Activated naive CD8-positive, alpha-beta T cell treated with anti-CD3 and anti-CD28 coated beads, Interleukin-2, amount 50 U/mL, for 24 hours (primary cell): Measurements from ENCODE around the gene STX16.
A peak's percentile ranks its signal among the peaks of the same experiment; 100 is the strongest.

Source experiments
- ATAC-seq: fragments of 150-1000 bp; cut with Tn5 transposase; one replicate; pipeline ENCODE4 v1.10.0; 2021
- DNase-seq: peaks from one replicate; pipeline ENCODE4 v3.0.0; 2021
- H3K27ac Mint-ChIP-seq: one replicate; pipeline ENCODE4 v1.8.0; 2021; ENCODE audit warnings: mild to moderate bottlenecking, mixed read lengths
- H3K27me3 Mint-ChIP-seq: one replicate; pipeline ENCODE4 v1.8.0; 2021; ENCODE audit warnings: mixed read lengths
- H3K36me3 Mint-ChIP-seq: one replicate; pipeline ENCODE4 v1.8.0; 2021; ENCODE audit warnings: low read depth, mixed read lengths
- H3K4me1 Mint-ChIP-seq: one replicate; pipeline ENCODE4 v1.8.0; 2021; ENCODE audit warnings: mixed read lengths
- H3K4me3 Mint-ChIP-seq: one replicate; pipeline ENCODE4 v1.8.0; 2021; ENCODE audit warnings: mild to moderate bottlenecking, moderate library complexity, mixed read lengths
- H3K9me3 Mint-ChIP-seq: one replicate; pipeline ENCODE4 v1.8.0; 2021; ENCODE audit warnings: mixed read lengths

The STX16 gene

DNA sequence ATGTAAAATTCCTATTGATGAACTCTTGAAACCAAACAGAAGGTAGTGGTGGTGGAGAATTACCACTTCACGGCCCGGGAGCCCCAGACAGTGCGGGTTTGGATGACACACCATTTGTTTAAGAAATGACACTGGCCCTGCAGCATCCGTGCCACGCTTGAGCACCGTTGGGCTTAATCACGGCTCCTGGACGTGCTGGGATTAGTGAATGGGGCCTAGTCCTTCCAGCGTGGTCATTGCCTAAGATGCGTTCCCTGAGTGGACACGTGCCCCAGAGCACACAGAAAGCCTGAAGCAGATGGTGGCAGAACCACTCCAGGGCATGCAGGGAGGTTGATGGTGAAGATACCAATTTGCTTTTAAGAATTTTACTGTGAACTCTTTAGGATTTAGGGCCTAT, 14.5 kb downstream of the STX16 start:
- Mint-ChIP-seq H3K27ac (no peak overlapping the region), H3K27me3 (no peaks in the 10 kb centered on the region), H3K9me3 (no peaks in the 10 kb centered on the region), H3K36me3 (peaks cover 47% of the 10 kb centered on the region), H3K4me3 (no peak overlapping the region), H3K4me1 (peaks cover 57% of the 10 kb centered on the region)
- DNase-seq, result no peak
- no peak for ATAC-seq

DNA sequence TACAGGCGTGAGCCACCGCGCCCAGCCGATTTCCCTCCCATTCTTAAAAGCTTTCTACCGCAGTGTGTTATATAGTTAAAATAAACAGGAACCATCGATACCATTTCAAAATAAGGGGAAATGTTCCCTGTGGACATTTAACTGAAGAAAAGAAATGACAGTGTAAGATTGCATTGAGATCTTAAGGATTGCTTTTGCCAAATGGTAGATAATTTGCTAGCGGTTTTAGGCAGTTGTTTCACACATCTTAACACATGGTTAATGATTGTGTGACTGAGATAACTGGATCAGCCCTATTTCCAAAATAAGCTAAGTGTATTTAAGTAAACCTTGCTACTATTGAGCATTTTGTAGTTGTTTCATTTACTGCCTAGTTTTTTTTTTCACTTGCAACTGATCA, 15.6 kb downstream of the STX16 start:
- Mint-ChIP-seq H3K27me3 (no peaks in the 10 kb centered on the region), H3K9me3 (no peaks in the 10 kb centered on the region), H3K27ac (no peak overlapping the region), H3K4me3 (no peak overlapping the region), H3K36me3 (peaks cover 42% of the 10 kb centered on the region), H3K4me1 (peaks cover 47% of the 10 kb centered on the region)
- ATAC-seq (no peak), DNase-seq (no peak)

DNA sequence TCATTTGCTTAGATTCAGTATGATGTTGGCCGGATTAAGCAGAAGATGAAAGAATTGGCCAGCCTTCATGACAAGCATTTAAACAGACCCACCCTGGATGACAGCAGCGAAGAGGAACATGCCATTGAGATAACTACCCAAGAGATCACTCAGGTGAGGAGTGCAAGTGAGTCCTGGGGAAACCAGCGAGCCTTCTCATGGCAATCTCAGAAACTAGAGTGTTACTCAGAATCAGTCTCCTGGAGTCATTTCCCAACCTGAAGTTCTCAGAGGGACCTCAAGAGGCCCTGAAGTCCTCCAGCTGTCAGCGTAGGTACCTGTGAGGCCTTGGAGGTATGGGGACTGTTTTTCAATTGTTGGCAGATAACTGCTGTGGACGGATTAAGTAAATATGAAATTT, 16.9 kb downstream of the STX16 start:
- H3K4me3 Mint-ChIP-seq, result no peak overlapping the region
- H3K27ac Mint-ChIP-seq, result peak overlapping the region; percentile 29
- no peak for DNase-seq
- peaks cover 40% of the 10 kb centered on the region for H3K4me1 Mint-ChIP-seq
- H3K9me3 Mint-ChIP-seq, result no peaks in the 10 kb centered on the region
- no peak for ATAC-seq
- H3K27me3 Mint-ChIP-seq, result no peaks in the 10 kb centered on the region
- H3K36me3 Mint-ChIP-seq, result peaks cover 35% of the 10 kb centered on the region

DNA sequence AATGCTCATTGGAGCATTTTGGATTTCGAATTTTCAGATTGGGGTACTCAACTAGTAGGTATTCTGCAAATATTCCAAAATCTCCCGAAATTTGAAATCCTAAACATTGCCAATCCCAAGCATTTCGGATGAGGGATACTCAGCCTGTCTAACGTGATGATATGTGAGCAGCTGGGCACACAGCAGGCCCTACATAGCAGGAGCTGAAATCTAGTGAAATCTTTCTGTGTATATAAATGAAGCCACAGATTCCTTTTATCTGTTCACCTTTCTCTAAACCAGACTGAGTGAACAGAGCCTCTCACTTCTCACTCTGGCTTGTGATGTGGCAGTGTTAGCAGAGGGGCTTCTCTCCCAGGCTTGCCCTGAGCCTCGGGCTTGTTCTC, 17.8 kb downstream of the STX16 start:
- no peak overlapping the region for H3K27ac Mint-ChIP-seq
- DNase-seq (no peak), ATAC-seq (no peak)
- H3K4me1 Mint-ChIP-seq, result peaks cover 33% of the 10 kb centered on the region
- H3K9me3 Mint-ChIP-seq, result no peaks in the 10 kb centered on the region
- peaks cover 28% of the 10 kb centered on the region for H3K36me3 Mint-ChIP-seq
- no peaks in the 10 kb centered on the region for H3K27me3 Mint-ChIP-seq
- H3K4me3 Mint-ChIP-seq, result no peak overlapping the region

DNA sequence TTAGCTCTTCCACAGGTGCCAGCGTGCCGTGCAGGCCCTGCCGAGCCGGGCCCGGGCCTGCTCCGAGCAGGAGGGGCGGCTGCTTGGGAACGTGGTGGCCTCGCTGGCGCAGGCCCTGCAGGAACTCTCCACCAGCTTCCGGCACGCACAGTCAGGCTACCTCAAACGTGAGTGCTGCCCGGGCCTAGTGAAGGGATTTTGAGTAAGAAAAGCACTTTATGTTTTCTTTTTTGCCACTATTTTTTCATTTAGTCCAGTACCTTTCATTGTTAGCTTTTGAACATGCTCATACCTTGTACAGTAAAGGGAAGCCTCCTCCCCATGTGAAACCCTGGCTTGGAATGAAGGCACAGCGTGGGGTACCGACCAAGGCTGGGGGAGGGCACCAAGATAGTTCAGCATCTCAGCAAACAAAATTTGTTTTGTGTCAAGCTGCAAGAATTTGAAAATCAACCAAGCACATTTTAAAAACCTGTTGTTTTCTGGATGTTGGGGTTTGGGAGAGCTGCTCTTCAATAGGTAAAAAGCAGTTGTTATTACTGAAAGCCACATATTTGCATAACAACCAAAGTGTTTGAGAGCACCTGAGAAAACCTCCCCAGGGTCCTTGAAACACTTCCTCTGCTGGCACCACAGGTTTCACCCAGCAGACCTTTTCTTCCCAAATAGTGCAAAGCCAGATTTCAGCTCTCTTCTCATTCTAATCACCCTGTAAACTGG, 18.4 kb downstream of the STX16 start:
- no peak overlapping the region for H3K4me3 Mint-ChIP-seq
- no peaks in the 10 kb centered on the region for H3K27me3 Mint-ChIP-seq
- no peaks in the 10 kb centered on the region for H3K9me3 Mint-ChIP-seq
- DNase-seq, result no peak
- H3K36me3 Mint-ChIP-seq, result peaks cover 31% of the 10 kb centered on the region
- peaks cover 29% of the 10 kb centered on the region for H3K4me1 Mint-ChIP-seq
- no peak for ATAC-seq
- H3K27ac Mint-ChIP-seq, result no peak overlapping the region

DNA sequence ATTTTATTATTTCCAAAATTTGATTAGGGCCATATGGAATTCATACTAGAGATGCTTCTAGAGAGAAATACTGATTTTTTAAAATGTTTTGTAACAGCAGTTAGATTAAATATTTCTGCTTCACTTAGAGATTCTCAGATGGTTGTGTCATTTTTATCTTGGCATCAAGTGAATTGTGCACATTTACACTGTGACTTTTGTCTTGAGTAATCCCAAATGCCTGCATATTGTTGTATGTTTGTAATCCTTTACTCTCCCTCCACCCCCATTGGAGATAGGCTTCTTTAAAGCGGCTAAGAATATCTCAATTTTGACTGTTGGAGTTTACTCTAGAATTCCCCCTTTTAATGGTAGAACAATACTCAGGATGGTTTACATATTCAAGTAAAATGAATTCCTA, 19.0 kb downstream of the STX16 start:
- H3K9me3 Mint-ChIP-seq, result no peaks in the 10 kb centered on the region
- H3K27ac Mint-ChIP-seq, result no peak overlapping the region
- no peaks in the 10 kb centered on the region for H3K27me3 Mint-ChIP-seq
- ATAC-seq, result no peak
- H3K4me1 Mint-ChIP-seq, result peaks cover 22% of the 10 kb centered on the region
- H3K4me3 Mint-ChIP-seq, result no peak overlapping the region
- no peak for DNase-seq
- peaks cover 36% of the 10 kb centered on the region for H3K36me3 Mint-ChIP-seq

DNA sequence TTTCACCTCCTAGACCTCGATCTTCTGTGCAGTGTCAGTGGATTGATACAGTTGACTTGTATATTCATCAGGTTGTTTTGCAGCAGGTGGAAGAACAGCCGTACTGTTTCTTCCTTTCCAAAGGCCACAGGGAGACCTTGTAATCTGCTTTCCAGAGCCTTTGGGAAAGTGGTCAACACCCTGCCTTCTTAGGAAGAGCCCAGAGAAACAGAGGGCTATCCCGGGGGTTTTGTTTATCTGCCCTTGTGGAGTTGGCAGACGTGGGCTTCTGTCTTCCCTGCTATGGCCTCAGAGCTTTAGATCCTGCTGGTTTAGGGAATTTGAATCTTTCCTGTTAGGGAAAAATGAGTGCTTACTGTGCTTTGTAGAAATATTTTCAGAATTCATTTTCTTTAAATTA, 19.6 kb downstream of the STX16 start:
- DNase-seq (no peak), ATAC-seq (no peak)
- Mint-ChIP-seq H3K9me3 (no peaks in the 10 kb centered on the region), H3K27me3 (no peaks in the 10 kb centered on the region), H3K36me3 (peaks cover 40% of the 10 kb centered on the region), H3K4me3 (no peak overlapping the region), H3K27ac (no peak overlapping the region), H3K4me1 (peaks cover 16% of the 10 kb centered on the region)

DNA sequence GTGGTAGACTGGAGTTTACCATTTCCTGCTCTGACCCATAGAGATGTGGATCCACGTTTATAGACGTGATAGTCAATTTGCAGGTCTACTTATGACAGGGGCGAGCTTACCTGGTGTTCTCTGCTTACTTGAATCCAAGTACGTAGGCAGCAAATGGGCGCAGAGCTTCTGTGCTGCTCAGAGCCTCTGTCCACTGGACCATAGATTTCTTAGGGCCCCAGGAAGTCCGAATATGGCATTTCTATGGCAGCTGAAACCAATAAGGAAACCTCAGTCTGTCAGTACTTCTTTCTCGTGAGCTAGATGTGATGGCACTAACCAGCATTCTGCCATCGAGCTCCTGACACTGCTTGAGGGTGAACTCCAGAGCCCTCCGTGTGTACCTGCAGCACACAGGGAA, 22.0 kb downstream of the STX16 start:
- Mint-ChIP-seq H3K36me3 (peaks cover 41% of the 10 kb centered on the region), H3K4me3 (no peak overlapping the region), H3K4me1 (peaks cover 5% of the 10 kb centered on the region), H3K27me3 (no peaks in the 10 kb centered on the region), H3K9me3 (no peaks in the 10 kb centered on the region), H3K27ac (no peak overlapping the region)
- ATAC-seq, result no peak
- DNase-seq, result no peak

DNA sequence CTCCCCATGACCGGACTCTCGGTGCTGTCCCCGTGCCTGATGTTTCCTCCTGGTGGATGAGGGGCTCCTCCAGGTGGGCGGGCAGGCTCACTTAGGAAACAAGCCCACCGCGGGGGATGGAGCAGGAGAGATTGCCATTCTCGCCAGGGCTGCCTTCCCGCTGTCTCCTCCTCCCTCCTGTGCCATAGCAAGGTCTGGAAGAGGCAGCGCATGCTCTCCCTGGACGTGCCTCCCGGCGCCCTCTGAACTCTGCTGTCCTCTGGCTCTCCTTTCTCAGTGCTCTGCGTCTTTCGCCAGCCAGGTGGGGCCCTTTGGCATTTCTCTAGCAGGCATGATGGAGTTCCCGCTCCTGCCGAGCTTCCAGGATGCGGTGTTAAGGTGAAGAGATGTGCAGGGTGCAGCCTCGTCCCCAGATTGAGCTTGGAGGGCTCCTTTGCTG, 24.1 kb downstream of the STX16 start:
- Mint-ChIP-seq H3K4me3 (no peak overlapping the region), H3K27ac (no peak overlapping the region), H3K4me1 (no peaks in the 10 kb centered on the region), H3K27me3 (no peaks in the 10 kb centered on the region), H3K36me3 (peaks cover 46% of the 10 kb centered on the region), H3K9me3 (no peaks in the 10 kb centered on the region)
- ATAC-seq (no peak), DNase-seq (no peak)

DNA sequence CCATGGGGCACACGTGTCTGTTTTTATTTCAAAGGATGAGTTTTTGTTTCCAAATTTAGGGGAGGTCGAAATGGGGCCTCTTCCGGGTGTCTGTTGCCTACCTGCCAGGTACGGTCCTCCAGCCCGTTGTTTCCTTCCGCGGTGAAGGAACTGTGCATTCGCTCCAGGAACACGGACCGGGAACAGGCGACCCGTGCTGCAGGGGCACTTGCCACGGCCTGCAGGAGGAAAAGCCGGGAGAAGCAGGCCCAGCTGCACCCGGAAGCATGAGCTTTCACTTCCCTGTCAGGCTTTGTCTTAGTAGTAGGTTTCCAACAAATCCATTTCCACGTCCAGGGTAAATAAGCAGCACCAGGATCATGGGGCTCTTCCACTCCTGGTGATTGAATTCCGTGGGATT, 24.6 kb downstream of the STX16 start:
- Mint-ChIP-seq H3K4me3 (no peak overlapping the region), H3K4me1 (no peaks in the 10 kb centered on the region), H3K27ac (no peak overlapping the region), H3K27me3 (no peaks in the 10 kb centered on the region), H3K9me3 (no peaks in the 10 kb centered on the region), H3K36me3 (peaks cover 42% of the 10 kb centered on the region)
- no peak for ATAC-seq
- no peak for DNase-seq

DNA sequence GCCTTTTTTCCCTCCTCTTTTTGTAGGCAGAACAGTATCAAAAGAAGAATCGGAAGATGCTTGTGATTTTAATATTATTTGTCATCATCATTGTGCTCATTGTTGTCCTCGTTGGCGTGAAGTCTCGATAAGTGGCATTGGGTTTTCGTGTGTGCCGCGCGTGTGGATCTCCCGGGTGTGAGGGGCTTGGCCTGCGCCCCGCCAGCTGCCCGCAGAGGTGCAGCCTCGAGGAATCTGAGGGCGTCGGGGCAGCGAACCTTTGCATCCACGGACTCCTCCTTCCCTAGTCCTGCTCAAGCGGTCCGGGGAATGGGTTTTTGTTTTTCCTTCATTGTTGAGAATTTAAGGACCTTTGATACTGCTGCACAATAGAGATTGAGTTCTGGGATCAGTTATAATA, 25.1 kb downstream of the STX16 start:
- H3K4me3 Mint-ChIP-seq, result no peak overlapping the region
- DNase-seq (no peak), ATAC-seq (no peak)
- H3K27ac Mint-ChIP-seq, result no peak overlapping the region
- H3K4me1 Mint-ChIP-seq, result no peaks in the 10 kb centered on the region
- no peaks in the 10 kb centered on the region for H3K27me3 Mint-ChIP-seq
- H3K9me3 Mint-ChIP-seq, result no peaks in the 10 kb centered on the region
- peaks cover 42% of the 10 kb centered on the region for H3K36me3 Mint-ChIP-seq

DNA sequence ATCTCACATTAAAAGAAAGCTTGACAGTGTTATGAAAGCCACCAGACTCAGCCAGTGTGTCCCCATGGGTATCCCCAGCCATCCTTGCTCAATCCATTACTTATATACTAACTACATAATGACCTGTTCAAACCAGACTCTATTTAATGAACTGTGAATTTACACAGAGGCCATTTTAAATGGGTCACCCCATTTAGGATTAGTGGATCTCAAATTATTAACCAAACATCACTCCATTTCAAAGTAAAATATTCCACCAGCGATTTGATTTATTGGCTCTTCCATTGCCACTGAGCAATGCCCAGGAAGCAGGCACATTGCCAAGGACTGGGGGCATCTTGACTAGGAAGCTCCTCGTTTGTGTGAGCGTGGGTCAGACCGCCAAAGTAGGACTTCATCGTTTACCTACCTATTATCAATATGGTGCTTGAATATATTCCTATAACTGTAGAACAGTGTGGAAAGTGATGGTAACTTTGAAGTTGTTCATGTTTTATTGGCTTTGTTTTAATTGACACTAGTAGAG, 26.1 kb downstream of the STX16 start:
- DNase-seq (no peak), ATAC-seq (no peak)
- Mint-ChIP-seq H3K4me3 (no peak overlapping the region), H3K9me3 (no peaks in the 10 kb centered on the region), H3K4me1 (no peaks in the 10 kb centered on the region), H3K27me3 (no peaks in the 10 kb centered on the region), H3K36me3 (peaks cover 42% of the 10 kb centered on the region), H3K27ac (no peak overlapping the region)

DNA sequence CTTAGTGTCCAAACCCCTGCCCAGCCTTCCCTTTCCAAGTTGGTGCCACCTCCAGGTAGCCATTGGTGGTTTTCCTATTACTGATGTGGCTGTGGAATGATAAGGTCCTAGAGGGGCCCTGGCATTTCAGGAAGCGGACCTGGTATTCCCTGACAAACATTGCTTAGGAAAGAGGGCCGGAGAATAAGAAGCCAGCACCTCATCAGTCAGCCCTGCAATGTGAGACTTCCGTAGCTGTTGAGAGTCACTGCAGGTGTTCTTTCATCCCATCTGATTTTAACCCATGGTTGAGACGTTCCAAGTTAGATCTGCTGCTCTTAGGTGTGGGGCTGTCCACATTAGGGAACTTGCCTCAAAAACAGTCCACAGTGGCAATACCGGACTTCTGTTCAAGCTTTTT, 26.7 kb downstream of the STX16 start:
- H3K27ac Mint-ChIP-seq, result no peak overlapping the region
- ATAC-seq (no peak), DNase-seq (no peak)
- no peak overlapping the region for H3K4me3 Mint-ChIP-seq
- no peaks in the 10 kb centered on the region for H3K27me3 Mint-ChIP-seq
- H3K9me3 Mint-ChIP-seq, result no peaks in the 10 kb centered on the region
- H3K4me1 Mint-ChIP-seq, result no peaks in the 10 kb centered on the region
- peaks cover 42% of the 10 kb centered on the region for H3K36me3 Mint-ChIP-seq

DNA sequence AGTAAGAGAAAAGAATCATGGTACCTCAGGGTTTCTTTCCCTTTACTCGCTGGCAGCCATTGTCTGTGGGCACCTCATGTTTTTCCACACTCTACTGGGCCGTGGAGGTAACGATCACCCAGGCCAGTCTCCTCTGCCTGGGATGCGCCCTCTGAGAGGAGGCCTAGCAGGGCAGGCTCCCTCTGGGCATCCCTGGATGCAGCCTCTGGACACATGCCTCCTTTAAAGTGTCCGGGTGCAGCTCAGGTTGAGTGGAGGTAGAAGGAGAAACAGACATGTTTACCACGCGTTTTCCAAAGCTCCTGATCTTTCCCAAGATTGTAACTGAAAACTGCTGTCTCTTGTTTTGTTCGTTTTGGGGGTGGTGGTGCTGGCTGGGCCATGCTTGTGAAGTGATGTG, 27.7 kb downstream of the STX16 start:
- H3K36me3 Mint-ChIP-seq, result peaks cover 42% of the 10 kb centered on the region
- no peaks in the 10 kb centered on the region for H3K9me3 Mint-ChIP-seq
- no peaks in the 10 kb centered on the region for H3K27me3 Mint-ChIP-seq
- H3K27ac Mint-ChIP-seq, result no peak overlapping the region
- no peaks in the 10 kb centered on the region for H3K4me1 Mint-ChIP-seq
- no peak for ATAC-seq
- no peak overlapping the region for H3K4me3 Mint-ChIP-seq
- no peak for DNase-seq

DNA sequence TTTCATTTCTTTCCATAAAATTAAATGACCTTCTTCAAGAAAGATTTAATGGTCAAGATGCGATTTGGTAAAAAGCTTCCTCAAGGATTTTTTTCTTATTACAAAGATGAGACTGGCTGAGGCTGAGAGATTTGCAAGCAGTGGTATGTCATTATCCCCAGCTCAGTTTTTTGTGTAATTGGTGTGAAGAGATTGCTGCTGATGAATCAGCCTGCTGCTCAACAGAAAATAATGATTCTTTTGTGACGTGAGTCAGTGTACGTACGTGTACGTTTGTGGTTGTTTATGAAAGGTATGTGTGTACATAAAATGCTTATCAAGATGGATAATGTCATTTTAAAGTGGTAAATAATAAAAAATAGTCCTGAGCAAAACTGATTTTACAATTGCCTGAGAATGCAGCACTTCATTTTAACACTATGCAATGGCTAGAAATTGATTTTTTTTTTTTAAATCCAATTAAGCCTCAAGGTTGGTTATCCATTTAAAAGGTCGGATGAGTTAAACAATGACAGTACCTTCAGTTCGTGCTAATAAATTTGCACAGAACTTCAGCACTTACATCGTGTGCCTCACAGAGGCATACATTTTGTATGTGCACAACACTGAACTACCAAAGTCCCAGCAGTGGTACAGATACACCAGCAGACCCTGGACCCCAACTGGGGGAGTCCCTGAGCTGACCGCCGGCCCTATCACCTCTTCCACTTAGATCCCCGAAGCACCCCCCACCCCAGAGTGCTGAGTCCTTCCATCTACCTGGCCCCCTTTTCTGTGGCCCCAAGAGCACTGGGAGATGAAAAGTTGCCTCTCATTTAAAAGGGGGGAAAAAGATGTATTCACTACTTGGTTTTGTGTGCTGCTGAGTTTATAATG, 31.8 kb downstream of the STX16 start:
- no peaks in the 10 kb centered on the region for H3K9me3 Mint-ChIP-seq
- H3K36me3 Mint-ChIP-seq, result peaks cover 19% of the 10 kb centered on the region
- H3K4me3 Mint-ChIP-seq, result no peak overlapping the region
- H3K27ac Mint-ChIP-seq, result no peak overlapping the region
- no peaks in the 10 kb centered on the region for H3K4me1 Mint-ChIP-seq
- no peak for DNase-seq
- ATAC-seq, result no peak
- H3K27me3 Mint-ChIP-seq, result no peaks in the 10 kb centered on the region
